DOHH2 (cell line): ENCODE data around the gene PATL2.
"Not testable (repeated sequence)": the region's sequence is repeated elsewhere in the genome, so short reads cannot be mapped to it uniquely, and the experiment has no call there.

Experiments
- H3F3A ChIP-seq: fragments of 200-600 bp; sonication (generic), shearing (Covaris generic); 2 replicates; pipeline ENCODE4 v1.6.0; 2016; ENCODE audit warnings: antibody characterized with exemption, mild to moderate bottlenecking; ENCODE audit not compliant: control insufficient read depth, insufficient read depth
- H3K27ac ChIP-seq: fragments of 200-600 bp; sonication (generic); 2 replicates; pipeline ENCODE4 v1.5.1; 2014; ENCODE audit warnings: low read depth, mild to moderate bottlenecking, low read length, moderate library complexity
- H3K27me3 ChIP-seq: fragments of 200-600 bp; sonication (generic); 2 replicates; pipeline ENCODE4 v1.6.1; 2014; ENCODE audit warnings: mild to moderate bottlenecking, low read length, mixed read lengths; ENCODE audit not compliant: control insufficient read depth
- H3K36me3 ChIP-seq: fragments of 200-600 bp; sonication (generic); 2 replicates; pipeline ENCODE4 v1.6.1; 2014; ENCODE audit warnings: mild to moderate bottlenecking, low read length, moderate library complexity, mixed read lengths; ENCODE audit not compliant: control insufficient read depth
- H3K4me1 ChIP-seq: fragments of 200-600 bp; sonication (generic); 2 replicates; pipeline ENCODE4 v1.6.1; 2014; ENCODE audit warnings: mild to moderate bottlenecking, low read length, mixed read lengths; ENCODE audit not compliant: control insufficient read depth
- H3K4me2 ChIP-seq: fragments of 200-600 bp; sonication (generic); 2 replicates; pipeline ENCODE4 v1.6.0; 2014; ENCODE audit warnings: mild to moderate bottlenecking, low read length, moderate library complexity
- H3K4me3 ChIP-seq: fragments of 200-600 bp; sonication (generic); 2 replicates; pipeline ENCODE4 v1.5.1; 2014; ENCODE audit warnings: mild to moderate bottlenecking, low read length, mixed read lengths
- H3K79me2 ChIP-seq: fragments of 200-600 bp; sonication (generic); 2 replicates; pipeline ENCODE4 v1.6.1; 2014; ENCODE audit warnings: mild to moderate bottlenecking, low read length, mixed read lengths; ENCODE audit not compliant: control insufficient read depth
- H3K9me2 ChIP-seq: fragments of 200-600 bp; sonication (generic); replicated peaks from 2 replicates; pipeline ENCODE4 v1.6.1; 2014; ENCODE audit warnings: mild to moderate bottlenecking, low read length, mixed read lengths; ENCODE audit not compliant: control insufficient read depth
- H3K9me3 ChIP-seq: fragments of 200-600 bp; sonication (generic); 2 replicates; pipeline ENCODE4 v1.6.1; 2014; ENCODE audit warnings: antibody characterized with exemption, low read length, mixed read lengths; ENCODE audit not compliant: control insufficient read depth, insufficient read depth
- H4K20me1 ChIP-seq: fragments of 200-600 bp; sonication (generic); 2 replicates; pipeline ENCODE4 v1.6.0; 2014; ENCODE audit warnings: low read depth, mild to moderate bottlenecking, antibody characterized with exemption, low read length, moderate library complexity; ENCODE audit not compliant: control insufficient read depth, insufficient read depth
- CTCF ChIP-seq: fragments of 200-600 bp; sonication (generic); IDR thresholded peaks from one replicate; pipeline ENCODE4 v1.5.1; 2014; ENCODE audit warnings: antibody characterized with exemption, mild to moderate bottlenecking, low read depth, low read length; ENCODE audit not compliant: poor library complexity, severe bottlenecking
- EZH2phosphoT487 ChIP-seq: fragments of 200-600 bp; sonication (generic); IDR thresholded peaks from 2 replicates; pipeline ENCODE4 v1.6.1; 2017; ENCODE audit warnings: borderline replicate concordance, mild to moderate bottlenecking, antibody characterized with exemption, low read length, moderate library complexity, mixed read lengths

PATL2 gene

GRCh38 chr15:44706946-44707636 lies 4.0 kb downstream of the PATL2 start:
- no peak overlapping the region for H3K4me3 ChIP-seq
- H3K9me3 ChIP-seq, result no peaks in the 10 kb centered on the region
- H3K4me2 ChIP-seq, result no peak overlapping the region
- H3K4me1 ChIP-seq, result peaks cover 14% of the 10 kb centered on the region
- peaks cover 7% of the 10 kb centered on the region for H3K36me3 ChIP-seq
- no peak for TF ChIP-seq CTCF
- no peak for TF ChIP-seq EZH2phosphoT487
- no peak overlapping the region for H3K27ac ChIP-seq
- H3F3A ChIP-seq, result 0 out of 2 replicates have a peak, but pooled peaks cover under 1% of the 10 kb centered on the region
- peaks cover under 1% of the 10 kb centered on the region; the same call in 1 of the 2 replicates for H4K20me1 ChIP-seq
- H3K79me2 ChIP-seq, result peaks cover 16% of the 10 kb centered on the region
- no peaks in the 10 kb centered on the region for H3K27me3 ChIP-seq
- no peaks in the 10 kb centered on the region for H3K9me2 ChIP-seq

GRCh38 chr15:44706401-44706800 lies 4.7 kb downstream of the PATL2 start:
- no peak overlapping the region for H3K27ac ChIP-seq

GRCh38 chr15:44705986-44706385 lies 5.1 kb downstream of the PATL2 start:
- Histone ChIP-seq H3K27me3 (no peaks in the 10 kb centered on the region), H3K4me3 (no peak overlapping the region), H3F3A (no peaks in the 10 kb centered on the region), H3K27ac (no peak overlapping the region), H3K9me3 (no peaks in the 10 kb centered on the region), H4K20me1 (no peaks in the 10 kb centered on the region), H3K9me2 (no peaks in the 10 kb centered on the region), H3K4me1 (peaks cover 14% of the 10 kb centered on the region), H3K79me2 (peaks cover 7% of the 10 kb centered on the region), H3K36me3 (no peaks in the 10 kb centered on the region), H3K4me2 (no peak overlapping the region)
- TF ChIP-seq EZH2phosphoT487, result no peak
- no peak for TF ChIP-seq CTCF

More at GRCh38 chr15:44706401-44706800, 4.7 kb downstream of the PATL2 start:
- Histone ChIP-seq H3K36me3 (no peaks in the 10 kb centered on the region; the same call in 1 of the 2 replicates), H3F3A (no peaks in the 10 kb centered on the region), H3K4me2 (no peak overlapping the region), H3K4me3 (no peak overlapping the region), H3K79me2 (peaks cover 10% of the 10 kb centered on the region), H3K27me3 (no peaks in the 10 kb centered on the region), H3K9me3 (no peaks in the 10 kb centered on the region), H3K9me2 (no peaks in the 10 kb centered on the region), H4K20me1 (no peaks in the 10 kb centered on the region), H3K4me1 (peaks cover 14% of the 10 kb centered on the region)
- TF ChIP-seq EZH2phosphoT487, result no peak
- no peak for TF ChIP-seq CTCF

GRCh38 chr15:44700676-44701075 lies 10.4 kb downstream of the PATL2 start:
- H3F3A ChIP-seq, H3K27ac ChIP-seq, H3K9me2 ChIP-seq, H3K9me3 ChIP-seq, H4K20me1 ChIP-seq, H3K27me3 ChIP-seq, H3K36me3 ChIP-seq, H3K4me3 ChIP-seq, H3K4me1 ChIP-seq, H3K79me2 ChIP-seq, H3K4me2 ChIP-seq: not testable (repeated sequence)
